Mesothelial cell of epicardium (in vitro differentiated cells): Measurements from ENCODE around the gene MARVELD2. TPM values are rescaled to one million over a fixed set of nuclear protein-coding genes. Genes with fewer than 3 reads are reported as not detected.
"Not testable (repeated sequence)": the region's sequence is repeated elsewhere in the genome, so short reads cannot be mapped to it uniquely, and the experiment has no call there.

Experiments used
- DNase-seq, 2 experiments: peaks; one replicate each; pipeline ENCODE4 v3.0.0; 2021; ENCODE audit warnings: low spot score in 2 of 2; ENCODE audit not compliant: unreplicated experiment in 2 of 2
- H3K27ac Mint-ChIP-seq: 2 replicates; pipeline ENCODE4 v1.8.0; 2021; ENCODE audit warnings: mixed read lengths
- H3K27me3 Mint-ChIP-seq: 2 replicates; pipeline ENCODE4 v1.8.0; 2021; ENCODE audit warnings: low read depth, mixed read lengths
- H3K36me3 Mint-ChIP-seq: 2 replicates; pipeline ENCODE4 v1.8.0; 2021; ENCODE audit warnings: mixed read lengths
- H3K4me1 Mint-ChIP-seq: 2 replicates; pipeline ENCODE4 v1.8.0; 2021; ENCODE audit warnings: mixed read lengths
- H3K4me3 Mint-ChIP-seq: 2 replicates; pipeline ENCODE4 v1.8.0; 2021; ENCODE audit warnings: mild to moderate bottlenecking, moderate library complexity, mixed read lengths
- H3K9me3 Mint-ChIP-seq: 2 replicates; pipeline ENCODE4 v1.8.0; 2021; ENCODE audit warnings: mixed read lengths
- CTCF ChIP-seq: fragments of 200-600 bp; sonication (generic); IDR thresholded peaks from one replicate; pipeline ENCODE4 v1.5.0; 2021; ENCODE audit warnings: antibody characterized with exemption; ENCODE audit not compliant: unreplicated experiment
- total RNA-seq: library from RNA; stranded (reverse); gene quantifications from 3 replicates; pipeline ENCODE4 v1.2.1, GENCODE V29; 2021

Gene MARVELD2
- total RNA-seq, 1 donor from 2014 or later = 20.0 TPM

DNA sequence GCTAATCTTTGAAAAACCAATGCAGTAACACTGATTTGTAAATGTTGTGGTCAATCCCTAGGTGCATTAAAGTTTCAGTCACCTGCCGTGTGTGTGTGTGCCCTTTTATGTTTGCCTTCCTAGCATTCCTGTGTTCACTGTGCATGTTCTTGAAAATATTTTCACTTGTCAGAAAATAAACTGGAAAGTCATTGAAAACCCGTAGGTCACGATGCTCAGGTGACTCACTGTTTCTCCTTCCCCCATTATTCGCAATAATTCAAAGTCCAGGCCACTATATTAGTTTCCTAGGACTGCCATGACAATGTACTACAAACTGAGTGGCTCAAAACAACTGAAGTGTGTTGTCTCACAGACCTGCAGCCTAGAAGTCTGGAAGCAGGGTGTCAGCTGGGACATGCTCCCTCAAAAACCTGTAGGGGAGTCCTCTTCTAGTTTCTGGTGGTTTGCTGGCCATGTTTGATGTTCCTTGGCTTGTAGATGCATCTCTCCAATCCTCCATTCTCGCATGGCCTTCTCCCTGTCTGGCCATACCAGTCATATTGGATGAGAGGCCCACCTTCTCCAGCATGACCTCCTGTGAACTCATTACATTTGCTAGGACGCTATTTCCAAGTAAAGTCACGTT lies 29.3 kb downstream of the MARVELD2 start:
- Mint-ChIP-seq H3K4me1 (no peaks in the 10 kb centered on the region), H3K36me3 (peaks cover 7% of the 10 kb centered on the region), H3K9me3 (no peaks in the 10 kb centered on the region), H3K4me3 (no peak overlapping the region), H3K27ac (no peak overlapping the region), H3K27me3 (no peaks in the 10 kb centered on the region)
- no peak for TF ChIP-seq CTCF
- no peak for DNase-seq

GRCh38 chr5:69449511-69449910 lies 34.6 kb downstream of the MARVELD2 start:
- no peaks in the 10 kb centered on the region for H3K36me3 Mint-ChIP-seq
- H3K27ac Mint-ChIP-seq = no peak overlapping the region
- TF ChIP-seq CTCF = no peak
- no peaks in the 10 kb centered on the region for H3K27me3 Mint-ChIP-seq
- no peak for DNase-seq
- no peaks in the 10 kb centered on the region for H3K9me3 Mint-ChIP-seq
- H3K4me3 Mint-ChIP-seq = no peak overlapping the region
- H3K4me1 Mint-ChIP-seq = no peaks in the 10 kb centered on the region

DNA sequence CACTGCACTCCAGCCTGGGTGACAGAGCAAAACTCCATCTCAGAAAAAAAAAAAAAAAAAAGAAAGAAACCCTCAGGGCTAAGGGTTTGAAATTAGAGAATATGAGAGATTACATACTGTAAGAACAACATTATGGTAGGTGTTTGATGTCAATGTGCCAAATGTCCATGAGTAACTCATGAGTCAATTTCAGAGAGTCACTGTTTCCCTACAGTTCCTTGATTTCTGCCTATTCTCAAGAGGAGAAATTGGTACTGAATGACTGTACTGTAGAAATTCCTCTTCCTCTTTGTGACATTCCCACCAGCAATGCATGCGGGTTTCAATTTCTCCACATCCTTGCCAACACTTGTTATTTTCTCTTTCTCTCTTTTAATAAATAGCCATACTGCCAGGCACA lies 35.2 kb downstream of the MARVELD2 start:
- DNase-seq = no peak

GRCh38 chr5:69450527-69450926 lies 35.6 kb downstream of the MARVELD2 start:
- not testable (repeated sequence) for H3K4me1 Mint-ChIP-seq, H3K4me3 Mint-ChIP-seq, H3K36me3 Mint-ChIP-seq, H3K27me3 Mint-ChIP-seq, H3K27ac Mint-ChIP-seq, H3K9me3 Mint-ChIP-seq, DNase-seq

More for the DNA sequence above, 35.2 kb downstream of the MARVELD2 start:
- H3K9me3 Mint-ChIP-seq = no peaks in the 10 kb centered on the region
- H3K27ac Mint-ChIP-seq = no peak overlapping the region
- no peaks in the 10 kb centered on the region for H3K36me3 Mint-ChIP-seq
- no peak for TF ChIP-seq CTCF
- H3K4me1 Mint-ChIP-seq = no peaks in the 10 kb centered on the region
- no peaks in the 10 kb centered on the region for H3K27me3 Mint-ChIP-seq
- no peak overlapping the region for H3K4me3 Mint-ChIP-seq

DNA sequence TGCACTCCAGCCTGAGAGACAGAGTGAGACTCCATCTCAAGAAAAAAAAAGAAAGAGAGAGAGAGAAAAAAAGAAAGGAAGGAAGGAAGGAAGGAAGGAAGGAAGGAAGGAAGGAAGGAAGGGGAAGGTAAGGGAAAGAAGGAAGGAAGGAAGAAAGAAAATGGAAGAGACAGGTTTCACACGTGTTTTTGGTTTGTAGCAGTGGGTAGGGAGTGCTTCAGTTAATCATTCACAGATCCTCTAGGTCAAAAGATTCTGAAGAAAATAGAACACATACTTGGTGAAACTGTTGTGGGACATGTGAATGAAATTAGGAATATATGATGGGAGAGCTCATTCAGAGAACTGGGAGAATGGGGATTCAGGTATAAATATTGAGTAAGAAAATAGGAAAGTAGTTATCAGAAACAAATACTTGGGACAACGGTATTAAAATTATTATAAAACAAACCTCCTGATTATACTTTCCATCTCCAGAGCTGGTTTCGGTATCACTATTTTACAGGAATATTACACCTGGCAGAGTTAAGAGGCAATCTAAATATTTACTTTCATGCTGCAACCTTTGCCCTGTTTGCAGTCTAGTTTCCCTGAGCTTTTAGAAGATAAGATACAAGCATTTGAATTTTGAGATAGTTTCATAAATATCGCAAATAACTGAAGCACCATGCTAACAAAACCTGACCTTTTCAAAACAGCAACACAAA lies 37.2 kb downstream of the MARVELD2 start:
- no peaks in the 10 kb centered on the region for H3K4me1 Mint-ChIP-seq
- no peak overlapping the region for H3K27ac Mint-ChIP-seq
- TF ChIP-seq CTCF = no peak

GRCh38 chr5:69453487-69453886 lies 38.6 kb downstream of the MARVELD2 start:
- not testable (repeated sequence) for DNase-seq, H3K36me3 Mint-ChIP-seq, H3K9me3 Mint-ChIP-seq, H3K4me3 Mint-ChIP-seq, H3K4me1 Mint-ChIP-seq, H3K27me3 Mint-ChIP-seq, H3K27ac Mint-ChIP-seq

More for the DNA sequence above, 37.2 kb downstream of the MARVELD2 start:
- H3K36me3 Mint-ChIP-seq = no peaks in the 10 kb centered on the region
- H3K9me3 Mint-ChIP-seq = peaks cover 4% of the 10 kb centered on the region
- DNase-seq = no peak
- H3K4me3 Mint-ChIP-seq = no peak overlapping the region
- H3K27me3 Mint-ChIP-seq = no peaks in the 10 kb centered on the region
